Coronary artery (tissue), 2 donors: ENCODE data around the gene BHLHE23.

Experiments
- DNase-seq: peaks from one replicate; pipeline ENCODE4 v3.0.0-alpha.2; 2017; ENCODE audit warnings: low spot score
- H3K27ac ChIP-seq, 2 donors: fragments of 200-600 bp; sonication (generic); one replicate each; pipeline ENCODE4 v1.5.1; 2016 to 2019
- H3K4me3 ChIP-seq: fragments of 200-600 bp; sonication (generic); 2 replicates; pipeline ENCODE4 v1.5.1; 2016; ENCODE audit warnings: mild to moderate bottlenecking, moderate library complexity
- CTCF ChIP-seq: fragments of 200-600 bp; sonication (generic); IDR thresholded peaks from one replicate; pipeline ENCODE4 v1.5.1; 2019; ENCODE audit warnings: antibody characterized with exemption

The BHLHE23 gene

GRCh38 chr20:63028461-63028921 is 21.7 kb upstream of the BHLHE23 start:
- no peak for TF ChIP-seq CTCF
- Histone ChIP-seq H3K27ac (no peak overlapping the region), H3K4me3 (no peak overlapping the region)
- DNase-seq: no peak

DNA sequence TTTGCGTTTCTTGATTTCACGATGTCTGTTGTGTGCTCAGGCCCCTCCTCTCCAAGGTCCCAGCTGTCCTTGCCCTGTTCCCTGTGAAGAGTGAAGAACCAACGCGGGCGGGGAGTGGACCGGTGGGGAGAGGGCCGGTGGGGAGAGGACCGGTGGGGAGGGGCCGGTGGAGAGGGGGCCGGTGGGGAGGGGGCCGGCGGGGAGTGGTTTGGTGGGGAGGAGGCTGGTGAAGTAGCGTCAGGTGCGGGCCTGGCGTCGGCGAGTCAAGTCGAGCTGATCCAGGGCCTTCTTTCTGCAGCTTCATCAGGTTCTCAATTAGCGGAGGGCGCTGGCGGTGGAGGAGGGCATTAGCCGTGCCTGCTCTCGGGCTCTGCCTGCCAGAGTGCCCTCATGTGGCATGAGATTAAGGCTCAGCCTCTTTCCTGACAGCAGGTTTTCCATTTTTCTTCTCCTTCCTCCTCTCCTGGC is 21.2 kb upstream of the BHLHE23 start:
- H3K27ac ChIP-seq: no peak overlapping the region
- no peak for TF ChIP-seq CTCF
- no peak for DNase-seq
- H3K4me3 ChIP-seq: no peak overlapping the region

- Histone ChIP-seq H3K27ac (no peak overlapping the region), H3K4me3 (no peak overlapping the region)
- DNase-seq: no peak
- TF ChIP-seq CTCF: no peak
Observed at GRCh38 chr20:63027221-63027921, 20.6 kb upstream of the BHLHE23 start.

- Histone ChIP-seq H3K4me3 (no peak overlapping the region), H3K27ac (no peak overlapping the region)
- DNase-seq: no peak
- no peak for TF ChIP-seq CTCF
Observed at GRCh38 chr20:63026582-63027165, 19.9 kb upstream of the BHLHE23 start.

GRCh38 chr20:63025534-63026331 is 19.0 kb upstream of the BHLHE23 start:
- TF ChIP-seq CTCF: no peak
- Histone ChIP-seq H3K27ac (no peak overlapping the region), H3K4me3 (peak overlapping the region; percentile 8)
- no peak for DNase-seq

- Histone ChIP-seq H3K27ac (no peak overlapping the region), H3K4me3 (no peak overlapping the region)
- no peak for TF ChIP-seq CTCF
- DNase-seq: no peak
Observed at GRCh38 chr20:63024573-63025392, 18.0 kb upstream of the BHLHE23 start.
